NT2/D1 (cell line): ENCODE measurements around the gene NKD1.

Experiments
- DNase-seq: peaks from one replicate; pipeline ENCODE4 v3.0.0-alpha.2; 2011; ENCODE audit warnings: low read depth, low spot score
- H3K27me3 ChIP-seq: 2 replicates; pipeline ENCODE4 v1.6.0; 2011; ENCODE audit warnings: mild to moderate bottlenecking; ENCODE audit not compliant: insufficient read length, insufficient read depth
- H3K36me3 ChIP-seq: 2 replicates; pipeline ENCODE4 v1.6.1; 2011; ENCODE audit warnings: mild to moderate bottlenecking, low read length, mixed read lengths; ENCODE audit not compliant: insufficient read depth, insufficient read length
- H3K4me1 ChIP-seq: 2 replicates; pipeline ENCODE4 v1.5.1; 2011; ENCODE audit not compliant: insufficient read depth, insufficient read length
- H3K4me3 ChIP-seq: 2 replicates; pipeline ENCODE4 v1.5.1; 2011; ENCODE audit warnings: low read depth; ENCODE audit not compliant: insufficient read length
- H3K9ac ChIP-seq: 2 replicates; pipeline ENCODE4 v1.6.0; 2011; ENCODE audit warnings: low read depth; ENCODE audit not compliant: insufficient read length
- H3K9me3 ChIP-seq: 2 replicates; pipeline ENCODE4 v1.5.1; 2011; ENCODE audit warnings: mild to moderate bottlenecking, low read length; ENCODE audit not compliant: insufficient read depth
- SUZ12 ChIP-seq: IDR thresholded peaks from 2 replicates; pipeline ENCODE4 v1.6.1; 2011; ENCODE audit not compliant: insufficient read length, insufficient read depth; ENCODE audit errors: extremely low read depth
- YY1 ChIP-seq: IDR thresholded peaks from 2 replicates; pipeline ENCODE4 v1.6.1; 2011; ENCODE audit not compliant: insufficient read length, insufficient read depth
- ZNF274 ChIP-seq: IDR thresholded peaks from 2 replicates; pipeline ENCODE4 v1.6.1; 2011; ENCODE audit warnings: mild to moderate bottlenecking, low read depth, low read length

The NKD1 gene

GRCh38 chr16:50613964-50614474, 65.8 kb downstream of the NKD1 start:
- DNase-seq: no peak
- Histone ChIP-seq H3K9ac (no peak overlapping the region), H3K36me3 (peaks cover 55% of the 10 kb centered on the region), H3K9me3 (no peaks in the 10 kb centered on the region), H3K4me3 (no peak overlapping the region), H3K27me3 (no peaks in the 10 kb centered on the region), H3K4me1 (peaks cover 34% of the 10 kb centered on the region)
- no peak for TF ChIP-seq SUZ12
- TF ChIP-seq YY1: no peak
- TF ChIP-seq ZNF274: no peak

DNA sequence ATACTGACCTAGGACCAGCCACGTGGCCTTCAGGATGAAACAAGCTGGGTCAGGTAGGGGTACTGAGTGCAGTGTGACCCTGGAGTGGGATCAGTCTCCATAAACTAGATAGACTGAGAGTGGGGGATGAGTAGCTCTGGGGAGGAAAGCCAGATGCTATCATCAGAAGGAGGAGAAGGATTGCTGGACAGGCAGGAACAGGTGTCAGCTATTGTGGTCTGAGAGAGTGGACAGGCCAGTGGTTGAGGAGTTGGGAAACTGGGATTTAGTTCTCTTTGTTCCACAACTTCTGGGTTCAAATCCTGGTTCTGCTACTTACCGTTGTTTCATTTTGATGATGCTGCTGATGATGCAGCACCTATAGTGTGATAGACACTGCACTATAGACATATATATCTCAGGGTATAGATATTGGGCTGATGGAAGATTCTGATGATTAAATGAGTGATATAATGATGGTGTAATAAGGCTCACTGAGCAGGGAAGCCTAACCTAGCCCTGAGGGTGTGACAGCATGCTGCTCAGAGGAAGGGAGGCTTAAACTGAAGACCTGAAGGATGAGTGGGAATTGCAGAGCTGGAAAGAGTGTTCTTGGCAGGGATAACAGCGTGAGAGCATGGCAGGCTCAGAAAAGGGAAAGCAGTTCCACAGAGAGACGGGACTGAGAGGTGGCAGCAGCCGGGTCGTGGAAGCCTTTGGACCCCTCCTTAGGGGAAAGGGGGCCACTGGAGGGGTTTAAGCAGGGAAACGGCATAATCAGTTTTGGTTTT, 66.9 kb downstream of the NKD1 start:
- DNase-seq: no peak
- Histone ChIP-seq H3K36me3 (peaks cover 57% of the 10 kb centered on the region), H3K9ac (no peak overlapping the region), H3K27me3 (no peaks in the 10 kb centered on the region), H3K9me3 (no peaks in the 10 kb centered on the region), H3K4me3 (no peak overlapping the region), H3K4me1 (peaks cover 35% of the 10 kb centered on the region)
- TF ChIP-seq SUZ12 (no peak), YY1 (no peak), ZNF274 (no peak)

DNA sequence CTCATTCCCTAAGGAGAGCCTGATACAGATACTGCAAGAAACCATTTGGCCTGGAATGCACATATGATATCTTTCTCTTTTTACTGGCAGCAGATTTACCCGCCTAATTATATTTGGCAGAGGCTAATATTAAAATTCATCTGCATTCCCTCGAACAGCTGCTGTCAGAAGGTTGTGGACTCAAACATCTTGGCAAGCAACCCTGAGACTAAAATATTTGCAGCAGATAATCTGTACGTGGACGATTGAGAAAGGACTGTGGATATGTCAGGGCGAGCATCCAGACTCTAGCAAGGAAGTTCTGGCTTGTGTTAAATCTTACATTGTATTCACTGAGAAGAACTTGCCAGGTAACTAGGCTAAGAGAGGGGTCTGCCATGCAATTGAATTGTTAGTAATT, 67.7 kb downstream of the NKD1 start:
- no peak for DNase-seq
- no peak for TF ChIP-seq YY1
- no peak for TF ChIP-seq ZNF274
- no peak for TF ChIP-seq SUZ12
- Histone ChIP-seq H3K4me3 (no peak overlapping the region), H3K4me1 (peaks cover 30% of the 10 kb centered on the region), H3K27me3 (no peaks in the 10 kb centered on the region), H3K36me3 (peaks cover 65% of the 10 kb centered on the region), H3K9ac (no peak overlapping the region), H3K9me3 (no peaks in the 10 kb centered on the region)

DNA sequence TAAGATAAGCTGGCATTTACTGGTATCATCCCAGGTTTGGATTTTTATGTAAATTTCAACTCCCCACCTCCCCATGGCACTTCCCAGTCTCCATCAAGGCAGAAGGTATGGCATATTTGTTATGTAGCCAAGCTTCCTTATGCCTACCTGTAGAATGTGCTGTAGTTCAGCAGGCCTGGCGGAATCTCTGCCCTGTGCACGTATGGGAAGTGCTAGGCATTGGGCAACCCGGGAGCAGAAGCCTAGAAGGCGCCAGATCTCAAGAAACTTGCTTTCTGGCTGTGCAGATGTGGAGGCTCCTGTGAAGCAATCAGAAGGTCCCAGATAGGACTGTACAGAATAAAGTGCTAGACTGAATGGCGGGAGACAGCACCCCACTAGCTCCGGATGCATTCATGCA, 68.2 kb downstream of the NKD1 start:
- Histone ChIP-seq H3K4me3 (no peak overlapping the region), H3K4me1 (peaks cover 25% of the 10 kb centered on the region), H3K9me3 (no peaks in the 10 kb centered on the region), H3K36me3 (peaks cover 70% of the 10 kb centered on the region), H3K9ac (no peak overlapping the region), H3K27me3 (no peaks in the 10 kb centered on the region)
- TF ChIP-seq ZNF274 (no peak), YY1 (no peak), SUZ12 (no peak)
- DNase-seq: no peak

DNA sequence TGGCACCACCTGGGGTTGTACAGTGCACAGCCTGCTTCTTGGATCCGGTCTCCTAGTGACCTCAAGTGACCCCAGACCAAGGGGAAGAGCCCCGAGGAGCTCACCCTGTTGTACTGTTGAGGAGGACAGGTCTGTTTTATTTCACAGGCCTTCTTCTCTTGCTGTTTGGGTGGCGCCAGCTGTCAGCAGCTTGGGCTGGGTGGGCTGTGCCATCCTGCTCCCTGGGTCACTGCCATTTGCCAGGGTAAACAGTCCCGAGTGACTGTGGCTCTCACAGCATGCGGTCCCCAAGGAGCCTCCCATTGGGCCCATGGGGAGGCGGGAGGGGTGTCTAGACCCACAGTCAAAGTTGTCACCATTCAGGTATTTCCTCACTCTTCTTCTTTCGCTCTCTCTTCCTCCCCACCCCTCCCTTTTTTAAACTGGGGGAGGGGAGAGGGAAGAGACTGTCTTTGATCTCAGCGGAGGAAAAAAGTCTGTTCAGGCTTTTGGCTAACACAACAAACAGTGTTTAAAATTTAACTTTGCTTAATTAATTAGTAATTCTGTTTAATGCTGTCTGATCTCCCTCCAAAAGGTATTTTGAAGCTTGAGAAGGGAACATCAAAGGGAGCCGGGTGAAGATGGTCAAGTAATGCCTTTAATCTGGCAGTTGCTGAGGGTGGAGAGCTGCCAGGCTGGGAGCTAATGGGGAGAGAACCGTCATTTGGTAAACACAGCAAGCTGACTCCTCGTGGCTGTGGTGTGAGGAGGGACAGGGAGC, 68.9 kb downstream of the NKD1 start:
- H3K36me3 ChIP-seq: peaks cover 70% of the 10 kb centered on the region
- DNase-seq: no peak
- no peak overlapping the region for H3K9ac ChIP-seq
- H3K9me3 ChIP-seq: no peaks in the 10 kb centered on the region
- no peak overlapping the region for H3K4me3 ChIP-seq
- H3K27me3 ChIP-seq: no peaks in the 10 kb centered on the region
- TF ChIP-seq YY1 (no peak), SUZ12 (no peak), ZNF274 (no peak)
- peaks cover 23% of the 10 kb centered on the region for H3K4me1 ChIP-seq

DNA sequence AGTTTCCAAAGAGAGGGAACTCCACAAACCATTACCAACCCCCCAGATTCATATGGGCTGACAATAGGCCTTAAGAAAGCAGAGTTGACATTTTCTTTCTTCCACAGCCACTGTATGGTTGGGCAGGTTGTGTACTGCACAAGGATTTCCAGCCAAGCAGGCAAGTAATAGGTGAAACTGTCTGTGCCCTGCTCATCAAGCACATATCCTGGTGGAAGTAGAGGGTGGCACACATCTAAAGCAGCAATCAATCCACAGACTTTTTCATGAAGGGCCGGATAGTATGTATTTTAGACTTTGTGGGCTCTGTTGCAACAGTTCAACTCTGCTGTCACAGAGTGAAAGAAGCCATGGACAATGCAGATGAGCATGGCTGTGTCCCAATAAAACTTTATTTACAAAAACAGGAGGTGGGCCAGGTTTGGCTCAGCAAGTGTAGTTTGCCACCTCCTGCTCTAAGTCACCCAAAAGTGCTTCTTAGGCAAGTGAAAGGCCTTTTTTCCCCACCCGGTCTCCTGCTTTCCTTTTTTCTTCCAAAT, 69.5 kb downstream of the NKD1 start:
- no peaks in the 10 kb centered on the region for H3K27me3 ChIP-seq
- H3K9ac ChIP-seq: no peak overlapping the region
- H3K4me1 ChIP-seq: peaks cover 23% of the 10 kb centered on the region
- DNase-seq: no peak
- H3K36me3 ChIP-seq: peaks cover 70% of the 10 kb centered on the region
- H3K4me3 ChIP-seq: no peak overlapping the region
- TF ChIP-seq ZNF274 (no peak), YY1 (no peak), SUZ12 (no peak)
- no peaks in the 10 kb centered on the region for H3K9me3 ChIP-seq

DNA sequence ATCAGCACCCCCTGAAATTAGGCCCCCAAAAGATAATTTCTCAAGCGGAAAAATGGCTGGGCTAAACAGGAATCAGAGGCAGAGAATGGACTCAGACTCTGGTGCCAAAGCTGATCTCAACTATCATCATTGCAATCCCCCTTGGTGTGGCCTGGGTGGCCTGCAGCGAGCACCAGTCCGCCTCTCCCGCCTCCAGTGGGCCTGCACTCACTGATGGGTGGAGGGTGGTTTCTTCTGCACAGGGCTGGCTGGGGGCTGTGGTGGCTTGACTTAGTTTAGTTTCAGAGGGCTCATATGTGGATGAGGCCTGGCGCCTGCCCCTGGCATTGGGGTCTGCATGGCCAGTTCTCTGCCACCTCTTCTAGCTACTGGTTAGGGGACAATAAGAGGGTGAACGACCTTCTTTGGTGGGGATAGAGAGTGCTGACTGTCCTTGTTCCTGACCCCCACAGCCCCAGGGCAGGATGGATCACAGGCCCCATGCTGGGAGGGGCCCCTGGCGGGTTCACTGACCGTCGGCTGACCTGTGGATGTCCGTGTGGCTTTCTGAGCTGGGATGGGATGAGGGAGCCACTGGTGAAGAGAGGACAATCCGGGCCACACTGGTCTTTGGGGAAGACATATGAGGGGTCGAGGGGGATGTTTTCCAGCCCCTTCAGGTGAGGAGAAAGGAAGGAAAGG, 70.2 kb downstream of the NKD1 start:
- no peak overlapping the region for H3K9ac ChIP-seq
- peaks cover 23% of the 10 kb centered on the region for H3K4me1 ChIP-seq
- no peak for TF ChIP-seq SUZ12
- no peak for TF ChIP-seq ZNF274
- no peak for TF ChIP-seq YY1
- no peak overlapping the region for H3K4me3 ChIP-seq
- no peak for DNase-seq
- H3K9me3 ChIP-seq: no peaks in the 10 kb centered on the region
- H3K36me3 ChIP-seq: peaks cover 68% of the 10 kb centered on the region
- H3K27me3 ChIP-seq: no peaks in the 10 kb centered on the region
